ENCODE results near the gene CTSW. TPM values are rescaled to one million over a fixed set of nuclear protein-coding genes. Genes with fewer than 3 reads are reported as not detected.
"Not testable (repeated sequence)": the region's sequence is repeated elsewhere in the genome, so short reads cannot be mapped to it uniquely, and the experiment has no call there.

Gene CTSW
- total RNA-seq, 4 donors from 2014 or later: 0.62 to 3.6 TPM; not detected in 2

- DNase-seq: peak; percentile 99
- H3K4me3 ChIP-seq: peak within 1 kb of the TSS; percentile 80 to 81
- peak within 1 kb of the TSS; percentile 96 to 97 for H3K27ac ChIP-seq
- H3K36me3 ChIP-seq: no peaks in the 10 kb centered on the region
- intact Hi-C loops (cut with DNase I; ENCODE audit: low total_unique reads): no loop called here
- peak in 2 of 4 experiments; percentile 12 to 50 for TF ChIP-seq CTCF (IDR thresholded peaks at IDR 0.05)
- TF ChIP-seq POLR2A (IDR thresholded peaks at IDR 0.05): peak; percentile 97 to 99
- peaks cover 4 to 21% of the 10 kb centered on the region in 2 donors for H3K4me1 ChIP-seq
- H3K9me3 ChIP-seq: no peaks in the 10 kb centered on the region
- no peaks in the 10 kb centered on the region for H3K27me3 ChIP-seq
Measured at GRCh38 chr11:65890324-65891218, 10.9 kb downstream of the CTSW start, which contains the start of gene CCDC85B. CCDC85B (plus strand) TSS chr11:65890673; CDS start chr11:65890784, 111 bp downstream.

DNA sequence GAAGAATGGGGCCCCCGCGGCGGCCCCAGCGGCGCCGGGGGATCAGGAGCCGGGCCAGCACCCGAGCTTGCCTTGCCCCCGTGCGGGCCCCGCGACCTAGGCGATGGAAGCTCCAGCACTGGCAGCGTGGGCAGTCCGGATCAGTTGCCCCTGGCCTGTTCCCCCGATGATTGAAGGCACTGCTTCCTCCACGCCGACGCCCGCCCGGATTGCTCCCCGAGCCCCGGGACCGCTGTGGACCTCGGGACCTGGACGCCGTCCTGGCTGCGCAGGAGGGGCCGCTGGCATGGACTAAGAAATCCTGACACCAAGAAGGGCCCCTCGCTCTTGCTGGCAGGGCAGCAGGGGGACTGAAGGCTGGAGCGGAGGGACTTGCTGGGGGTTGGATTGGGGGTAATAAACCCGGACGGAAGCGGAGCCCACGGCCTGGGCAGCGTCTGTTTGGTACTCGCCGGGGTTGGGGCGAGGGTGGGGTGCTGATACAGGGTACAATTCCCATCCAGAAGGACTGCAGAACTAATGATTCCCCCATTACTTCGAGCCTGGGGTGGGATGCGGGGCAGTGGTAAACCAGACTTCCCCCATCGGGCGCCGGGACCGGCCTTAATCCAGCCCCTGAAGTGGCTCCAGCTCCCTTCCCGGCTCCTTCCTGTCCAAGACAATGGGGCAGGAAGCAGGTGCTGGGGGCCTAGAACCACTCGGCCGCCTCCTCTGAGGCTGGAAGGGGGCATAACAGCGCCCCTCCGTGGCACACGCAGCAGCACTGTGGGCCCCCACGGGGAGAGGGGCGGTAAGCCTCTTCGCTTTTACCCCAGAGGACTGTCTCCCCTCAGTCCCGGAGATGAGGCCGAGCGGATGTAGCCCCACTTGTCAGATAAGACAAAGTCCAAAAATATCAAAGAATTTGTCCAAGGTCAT lies 11.8 kb downstream of the CTSW start:
- Histone ChIP-seq H3K27me3 (no peaks in the 10 kb centered on the region), H3K9me3 (no peaks in the 10 kb centered on the region), H3K4me3 (peak overlapping the region; percentile 80 to 81), H3K27ac (peak overlapping the region; percentile 96 to 97), H3K36me3 (no peaks in the 10 kb centered on the region), H3K4me1 (peaks cover 4 to 21% of the 10 kb centered on the region in 2 donors)
- TF ChIP-seq POLR2A (IDR thresholded peaks at IDR 0.05): no peak
- peak in 2 of 4 experiments; percentile 17 to 48 for TF ChIP-seq CTCF (IDR thresholded peaks at IDR 0.05)
- intact Hi-C loops (cut with DNase I; ENCODE audit: low total_unique reads): no loop called here
- DNase-seq: peak in 1 of 2 donors; percentile 59

- H3K36me3 ChIP-seq; DNase-seq; intact Hi-C loops (cut with DNase I; ENCODE audit: low total_unique reads); H3K27me3 ChIP-seq; H3K9me3 ChIP-seq: not testable (repeated sequence)
- peak overlapping the region; percentile 80 to 81 for H3K4me3 ChIP-seq
- H3K27ac ChIP-seq: peak overlapping the region; percentile 96 to 97
- peaks cover 4 to 20% of the 10 kb centered on the region in 2 donors for H3K4me1 ChIP-seq
Measured at GRCh38 chr11:65892137-65892540, 12.5 kb downstream of the CTSW start.

DNA sequence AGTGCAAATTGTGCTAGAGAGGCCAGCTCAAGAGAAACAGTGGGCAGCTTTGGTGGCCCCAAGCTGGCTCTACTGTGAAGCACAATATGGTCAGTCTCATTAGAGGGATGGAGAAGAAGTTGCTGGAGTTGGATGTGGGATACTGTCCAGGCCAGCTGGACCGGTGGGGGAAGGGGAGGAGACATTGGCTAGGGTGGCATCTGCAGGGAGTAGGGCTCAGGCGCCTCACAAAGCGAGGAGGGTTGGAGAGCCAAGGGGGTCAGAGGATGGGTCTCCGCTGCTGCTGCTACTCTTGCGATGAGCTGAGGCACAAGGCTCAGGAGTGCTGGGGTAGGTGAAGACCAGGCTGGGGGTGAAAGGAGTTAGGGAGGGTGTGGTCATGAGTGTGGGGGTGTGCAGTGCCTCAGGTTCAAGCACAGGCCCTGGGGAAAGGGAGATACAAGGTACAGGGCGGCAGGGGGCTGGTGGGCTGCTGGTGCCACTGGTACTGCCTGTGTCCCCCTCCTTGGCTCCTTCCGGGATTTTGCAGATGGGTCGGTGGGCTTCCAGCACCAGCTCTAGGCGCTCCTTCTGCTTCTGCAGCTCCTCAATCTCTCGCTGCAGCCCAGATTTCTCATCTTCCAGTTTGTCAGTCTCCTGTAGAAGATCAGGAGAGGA lies 13.2 kb downstream of the CTSW start:
- intact Hi-C loops (cut with DNase I; ENCODE audit: low total_unique reads): no loop called here

More for the DNA sequence above, 13.2 kb downstream of the CTSW start:
- no peak overlapping the region for H3K4me3 ChIP-seq
- peak overlapping the region; percentile 96 to 97 for H3K27ac ChIP-seq
- peak in 1 of 2 donors; percentile 17 for DNase-seq
- no peak for TF ChIP-seq CTCF (IDR thresholded peaks at IDR 0.05)
- TF ChIP-seq POLR2A (IDR thresholded peaks at IDR 0.05): no peak
- no peaks in the 10 kb centered on the region for H3K36me3 ChIP-seq
- H3K4me1 ChIP-seq: peaks cover 0 to 13% of the 10 kb centered on the region in 2 donors
- H3K27me3 ChIP-seq: no peaks in the 10 kb centered on the region
- no peaks in the 10 kb centered on the region for H3K9me3 ChIP-seq
